ENCODE data around the gene ACR.

DNA sequence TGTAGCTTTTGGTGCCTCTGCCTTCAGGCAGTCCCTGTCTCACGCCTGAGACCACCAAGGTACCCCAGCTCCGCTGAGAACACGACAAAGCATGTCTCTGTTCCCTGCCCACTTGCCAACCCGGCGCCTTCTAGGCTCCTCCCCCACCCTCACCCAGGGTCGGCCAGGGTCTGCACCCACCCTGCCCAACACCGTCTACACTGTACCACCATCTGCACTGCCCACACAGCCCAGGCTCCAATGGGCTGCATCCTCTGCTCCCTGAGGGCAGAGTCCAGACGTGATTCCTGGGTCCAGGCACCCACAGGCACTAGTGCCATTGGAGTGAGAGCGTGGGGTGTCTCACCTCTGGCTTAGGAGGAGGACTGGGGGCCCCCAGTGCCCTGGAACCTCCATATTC lies 22.8 kb upstream of the ACR start:
- TF ChIP-seq, protein P1, sequence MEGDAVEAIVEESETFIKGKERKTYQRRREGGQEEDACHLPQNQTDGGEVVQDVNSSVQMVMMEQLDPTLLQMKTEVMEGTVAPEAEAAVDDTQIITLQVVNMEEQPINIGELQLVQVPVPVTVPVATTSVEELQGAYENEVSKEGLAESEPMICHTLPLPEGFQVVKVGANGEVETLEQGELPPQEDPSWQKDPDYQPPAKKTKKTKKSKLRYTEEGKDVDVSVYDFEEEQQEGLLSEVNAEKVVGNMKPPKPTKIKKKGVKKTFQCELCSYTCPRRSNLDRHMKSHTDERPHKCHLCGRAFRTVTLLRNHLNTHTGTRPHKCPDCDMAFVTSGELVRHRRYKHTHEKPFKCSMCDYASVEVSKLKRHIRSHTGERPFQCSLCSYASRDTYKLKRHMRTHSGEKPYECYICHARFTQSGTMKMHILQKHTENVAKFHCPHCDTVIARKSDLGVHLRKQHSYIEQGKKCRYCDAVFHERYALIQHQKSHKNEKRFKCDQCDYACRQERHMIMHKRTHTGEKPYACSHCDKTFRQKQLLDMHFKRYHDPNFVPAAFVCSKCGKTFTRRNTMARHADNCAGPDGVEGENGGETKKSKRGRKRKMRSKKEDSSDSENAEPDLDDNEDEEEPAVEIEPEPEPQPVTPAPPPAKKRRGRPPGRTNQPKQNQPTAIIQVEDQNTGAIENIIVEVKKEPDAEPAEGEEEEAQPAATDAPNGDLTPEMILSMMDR (conservative IDR thresholded peaks at IDR 0.05) = no peak
- no peak for TF ChIP-seq EZH2 (IDR thresholded peaks at IDR 0.05; ENCODE audit: low read depth)

Data from PC-9 (cell line).